ENCODE measurements around the gene SMARCE1.
"Not testable (repeated sequence)": the region's sequence is repeated elsewhere in the genome, so short reads cannot be mapped to it uniquely, and the experiment has no call there.

SMARCE1 gene

DNA sequence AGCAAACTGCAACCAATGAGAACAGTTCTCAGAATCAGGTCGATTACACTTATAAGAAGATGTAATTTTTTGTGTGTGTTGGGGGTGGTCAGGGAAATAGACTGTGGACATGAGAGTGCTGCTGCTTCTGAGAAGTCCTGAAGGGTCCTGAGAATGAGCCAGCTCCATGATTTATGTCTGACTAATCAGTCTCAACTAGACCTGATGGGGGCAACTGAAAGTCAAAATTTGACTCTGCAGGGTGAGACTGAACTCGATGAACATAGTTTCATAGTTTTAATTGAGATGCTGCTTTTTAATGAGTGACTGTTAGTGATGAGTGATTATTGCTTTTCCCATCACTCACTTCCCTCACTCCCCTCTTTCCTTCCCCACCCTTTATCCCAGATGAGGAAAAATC, 37.3 kb downstream of the SMARCE1 start:
- no peak for DNase-seq (ENCODE audit: low spot score)

DNA sequence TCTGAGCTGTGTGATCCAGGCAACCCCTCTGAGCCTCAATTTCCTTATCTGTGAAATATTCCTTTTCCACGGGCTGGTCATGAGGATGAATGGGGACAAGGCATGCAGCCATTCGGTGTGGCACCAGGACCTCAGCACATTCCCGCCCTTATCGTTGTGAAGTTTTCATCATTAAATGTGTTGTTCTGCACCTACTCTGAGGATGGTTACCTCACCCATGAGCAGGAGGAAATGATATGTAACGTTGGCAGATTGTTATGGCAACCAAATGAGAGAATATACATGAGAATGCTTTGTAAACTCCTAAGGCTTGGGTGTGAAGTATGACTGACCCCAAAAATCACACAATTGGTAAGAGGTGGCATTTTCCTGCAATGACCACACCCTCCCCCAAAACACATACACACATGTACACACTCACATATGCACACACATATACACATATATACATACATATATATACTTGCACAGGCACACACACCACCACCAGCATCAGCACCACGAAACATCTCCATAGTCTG, 39.5 kb downstream of the SMARCE1 start:
- DNase-seq (ENCODE audit: low spot score), result no peak

DNA sequence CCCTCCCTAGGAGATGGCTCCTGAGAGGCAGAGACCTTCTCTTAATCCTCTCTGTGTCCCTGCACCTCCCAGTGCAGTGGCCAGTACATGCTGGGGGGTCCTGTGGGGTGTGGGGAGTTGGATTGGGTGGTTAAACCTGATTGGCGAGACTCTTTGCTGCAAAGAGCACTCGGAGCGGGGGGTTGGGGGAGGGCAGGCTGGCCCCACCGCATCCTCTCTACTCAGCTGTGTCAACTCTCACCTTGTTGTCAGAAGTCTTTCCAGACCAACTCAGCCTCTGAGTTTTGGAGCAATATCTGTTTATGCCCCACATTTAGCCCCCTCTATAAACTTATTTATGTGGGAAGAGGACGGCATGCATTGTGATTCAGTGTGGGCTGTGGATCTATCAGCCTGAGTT, 40.0 kb downstream of the SMARCE1 start:
- DNase-seq (ENCODE audit: low spot score), result no peak

DNA sequence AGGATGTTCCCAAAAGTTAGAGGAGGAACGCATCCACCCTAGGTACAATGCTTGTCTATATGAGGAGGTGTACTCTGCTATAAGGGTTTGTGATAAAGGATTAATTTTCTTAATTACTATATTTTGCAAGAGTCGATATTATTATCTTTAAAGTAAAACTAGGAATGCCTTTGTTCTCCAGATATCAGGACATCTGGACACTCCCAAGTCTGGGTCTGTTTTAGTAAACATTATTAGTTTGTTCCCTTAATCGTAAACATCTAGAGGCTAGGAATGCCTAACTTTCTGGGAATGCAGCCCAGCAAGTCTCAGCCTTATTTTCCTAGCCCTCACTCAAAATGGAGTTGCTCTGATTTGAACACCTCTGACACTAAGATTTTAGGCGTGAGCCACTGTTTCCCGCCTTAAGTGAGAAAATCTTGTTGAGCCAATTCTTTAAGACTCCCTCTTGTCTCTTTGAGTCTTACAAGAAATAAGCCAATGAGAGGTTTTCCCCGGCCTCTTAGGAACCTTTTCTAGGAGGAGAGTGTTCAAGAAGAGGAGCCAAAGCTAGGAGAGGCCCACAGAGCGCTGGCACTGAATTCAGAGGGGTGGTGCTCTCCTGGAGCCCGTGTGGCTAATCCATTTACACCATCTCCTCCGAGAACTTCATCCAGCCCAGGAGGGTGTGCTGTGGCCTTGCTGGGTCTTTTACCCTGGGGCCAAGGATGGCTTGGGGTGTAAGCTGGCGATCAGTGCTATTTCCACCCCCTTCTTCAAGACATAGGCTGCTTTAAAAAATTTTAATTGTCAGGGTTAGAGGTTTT, 40.9 kb downstream of the SMARCE1 start:
- DNase-seq (ENCODE audit: low spot score), result no peak

DNA sequence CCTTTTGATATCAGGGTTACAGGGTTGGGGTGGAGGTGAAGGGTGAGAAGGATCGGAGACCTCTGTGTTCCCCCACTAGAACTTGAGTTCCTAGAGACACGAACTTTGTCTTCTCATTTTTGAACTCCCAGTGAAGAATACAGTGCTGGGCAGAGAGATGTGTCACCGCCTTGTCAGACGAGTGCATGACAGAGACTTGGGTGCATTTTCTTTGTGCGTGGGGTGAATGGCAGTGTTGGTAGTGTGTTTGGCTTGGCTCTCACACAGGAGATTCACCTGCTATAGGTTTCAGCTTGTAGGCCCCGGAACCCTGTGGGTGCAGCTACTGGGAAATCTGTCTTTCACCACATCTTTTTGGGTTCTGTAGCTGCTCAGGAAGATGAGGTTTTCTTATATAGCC, 42.3 kb downstream of the SMARCE1 start:
- DNase-seq (ENCODE audit: low spot score), result no peak

DNA sequence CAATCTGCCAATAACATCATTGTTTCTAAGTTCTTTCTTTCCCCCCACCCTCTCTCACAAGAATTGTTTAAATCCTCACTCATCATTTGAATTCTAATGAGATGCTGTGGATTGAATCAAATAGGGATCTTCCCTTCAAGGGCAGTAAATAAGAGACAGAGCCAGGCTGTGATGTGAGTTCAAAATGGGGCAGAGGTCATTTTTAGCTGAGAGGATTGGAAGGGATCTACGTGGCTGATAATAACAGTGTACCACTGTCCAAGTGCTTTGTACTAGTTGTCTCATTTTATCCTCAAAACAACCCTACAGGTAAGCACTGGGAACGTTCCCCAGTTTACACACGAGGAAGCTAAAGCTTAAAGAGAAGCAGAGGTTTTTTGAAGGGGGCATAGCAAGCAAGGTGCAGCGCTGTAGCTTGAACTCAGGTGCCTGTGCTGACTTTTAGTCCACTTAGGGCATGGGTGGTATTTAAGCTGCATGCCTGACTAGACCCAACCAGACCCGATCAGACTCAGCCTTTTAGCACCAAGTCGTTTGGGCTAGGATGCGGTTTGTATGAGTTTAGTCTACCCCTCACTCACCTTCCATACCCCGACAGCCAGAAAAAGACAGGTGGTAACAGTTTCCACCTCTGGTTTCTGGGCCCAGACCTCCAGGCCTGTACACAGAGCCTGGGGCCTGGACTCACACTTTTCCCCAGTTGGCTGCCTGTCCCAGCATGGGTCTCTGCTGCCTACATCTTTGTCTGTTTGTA, 43.1 kb downstream of the SMARCE1 start:
- DNase-seq (ENCODE audit: low spot score), result no peak

DNA sequence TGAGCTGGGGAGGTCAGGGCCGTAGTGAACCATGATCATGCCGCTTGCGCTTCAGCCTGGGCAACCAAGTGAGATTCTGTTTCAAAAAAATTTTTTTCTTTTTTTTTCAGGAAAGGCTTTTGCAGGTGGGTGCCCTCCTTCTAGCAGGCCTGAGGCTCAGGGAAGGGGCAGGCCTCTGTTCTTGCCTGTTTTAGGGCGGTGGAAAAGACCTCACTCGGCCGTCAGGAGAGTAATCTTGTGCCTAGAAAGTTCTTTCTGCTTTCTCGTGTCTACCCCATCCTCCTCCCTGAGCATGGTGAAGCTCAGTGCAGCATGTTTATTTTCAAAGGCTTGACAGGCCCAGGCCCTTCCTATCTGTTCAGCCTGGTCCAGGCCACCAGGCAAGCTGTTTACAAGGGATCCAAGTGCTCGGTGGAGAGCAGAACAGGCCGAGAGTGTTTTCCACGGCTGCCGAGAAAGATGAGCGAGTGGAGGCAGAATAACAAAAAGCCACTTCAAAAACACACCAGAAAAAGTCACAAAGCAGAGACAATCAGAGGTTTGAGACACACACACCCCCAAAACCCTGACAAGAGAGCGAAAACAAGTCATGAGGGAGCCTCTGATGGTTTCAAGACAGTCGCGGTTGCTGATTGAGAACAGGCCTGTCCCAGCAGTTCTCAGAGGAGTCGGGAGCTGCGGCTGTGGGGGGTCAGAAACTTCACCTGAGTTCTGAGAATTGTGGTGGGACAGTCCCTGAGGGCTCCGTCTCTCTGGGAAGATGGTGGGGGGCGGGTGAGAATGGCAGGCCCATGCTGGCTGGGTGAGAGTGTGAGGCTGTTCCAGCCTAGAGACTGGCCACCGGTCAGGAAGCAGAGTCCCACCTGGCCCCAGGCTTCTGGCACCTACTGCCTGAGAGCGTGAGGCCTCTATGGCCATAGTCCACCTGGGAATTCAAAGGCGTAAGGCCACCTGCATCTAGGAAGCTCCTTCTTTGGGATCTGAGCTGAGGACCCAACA, 44.9 kb downstream of the SMARCE1 start:
- DNase-seq (ENCODE audit: low spot score), result no peak

DNA sequence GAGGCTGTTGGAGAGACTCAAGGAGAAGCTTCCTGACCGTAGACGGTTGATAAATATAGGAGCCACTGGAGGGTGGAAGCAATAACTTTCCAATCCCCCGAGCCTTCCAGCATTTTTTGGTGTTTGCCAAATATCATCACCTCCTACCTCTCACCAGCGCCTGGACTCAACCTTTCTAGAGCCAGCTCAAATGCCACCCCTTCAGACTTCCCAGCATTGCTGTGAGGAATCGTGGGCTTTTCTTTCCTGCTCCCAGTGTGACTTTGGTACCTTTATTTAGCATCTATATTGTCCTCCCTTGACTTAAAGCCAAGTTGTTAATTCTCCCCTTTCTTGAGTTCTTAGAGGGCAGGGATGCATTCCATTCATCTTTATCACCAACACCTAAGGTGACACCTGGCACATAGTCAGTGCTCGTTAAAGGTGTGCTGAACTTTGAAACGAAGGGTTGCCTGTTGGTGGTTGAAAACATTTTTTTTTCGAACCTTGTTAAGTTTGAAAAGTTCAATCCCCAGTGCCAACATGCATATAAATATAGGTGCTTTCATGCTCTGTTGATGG, 47.1 kb downstream of the SMARCE1 start:
- no peak for DNase-seq (ENCODE audit: low spot score)

DNA sequence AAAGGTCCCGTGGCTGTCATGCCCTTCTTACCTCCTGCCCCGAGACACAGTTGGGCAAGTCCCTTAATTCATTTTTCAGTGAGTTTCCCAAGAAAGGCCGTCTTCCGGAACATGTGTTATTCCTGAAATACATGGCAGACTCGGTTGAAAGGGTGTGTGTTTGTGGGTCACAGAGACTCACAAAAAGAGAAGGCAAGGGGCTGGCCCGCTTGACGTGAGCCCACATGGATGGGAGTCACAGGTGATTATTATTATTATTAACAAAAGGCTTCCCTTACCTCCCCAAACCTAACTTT, 48.2 kb downstream of the SMARCE1 start:
- no peak for DNase-seq (ENCODE audit: low spot score)

DNA sequence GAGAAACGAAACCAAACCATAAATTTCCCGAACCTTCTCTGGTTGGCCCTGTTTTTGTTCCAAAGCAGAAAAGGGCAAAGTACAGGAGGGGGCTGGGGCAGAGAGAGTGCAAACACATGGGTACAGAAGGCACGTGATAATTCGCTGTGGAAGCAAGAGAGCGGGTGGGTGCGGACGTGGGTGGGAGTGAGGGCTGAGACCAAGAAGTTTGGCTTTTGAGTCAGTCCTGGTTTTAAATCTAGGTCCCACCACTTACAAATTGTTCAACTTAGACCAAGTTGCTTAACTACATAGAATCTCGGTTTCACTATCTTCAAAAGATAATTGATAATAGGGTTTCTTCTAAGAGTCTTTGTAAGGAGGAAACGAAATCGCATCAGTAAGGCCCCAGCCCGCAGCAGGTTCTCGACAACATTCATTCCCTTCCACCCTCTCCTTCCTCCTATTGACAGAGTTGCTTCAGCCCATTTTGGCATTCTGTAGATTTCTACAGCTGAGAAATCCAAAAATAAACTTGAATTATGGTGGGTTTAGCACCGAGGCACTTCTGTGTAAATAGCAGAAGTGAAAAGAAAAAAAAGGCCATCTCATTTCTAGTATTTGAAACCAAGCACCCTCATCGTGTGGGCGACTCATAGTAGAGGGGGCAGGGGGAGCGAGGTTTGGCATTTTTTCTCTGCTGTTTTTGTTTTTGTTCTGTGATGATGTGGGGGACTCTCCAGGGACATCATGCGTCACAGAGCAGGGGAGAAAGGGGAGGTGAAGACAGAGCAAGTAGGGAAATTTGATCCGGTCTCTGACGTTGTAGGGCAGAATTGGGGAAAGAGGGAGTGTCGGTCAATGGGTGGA, 48.8 kb downstream of the SMARCE1 start:
- peak; percentile 20 for DNase-seq (ENCODE audit: low spot score)

DNA sequence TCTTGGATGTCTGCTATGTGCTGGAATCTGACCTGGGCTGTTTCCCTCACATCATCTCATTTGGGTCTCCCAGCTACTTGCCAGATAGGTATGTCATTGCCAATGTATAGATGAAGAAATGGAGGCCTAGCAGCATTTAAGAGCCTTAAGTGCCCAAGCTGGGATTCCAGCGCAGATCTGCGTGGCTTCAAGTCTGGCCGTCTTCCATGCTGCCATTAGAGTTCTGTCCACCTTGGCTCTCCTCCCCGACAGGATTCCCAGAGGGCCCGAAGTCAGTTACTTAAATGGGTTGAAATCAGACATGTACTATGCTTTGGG, 49.4 kb downstream of the SMARCE1 start:
- DNase-seq (ENCODE audit: low spot score), result no peak

DNA sequence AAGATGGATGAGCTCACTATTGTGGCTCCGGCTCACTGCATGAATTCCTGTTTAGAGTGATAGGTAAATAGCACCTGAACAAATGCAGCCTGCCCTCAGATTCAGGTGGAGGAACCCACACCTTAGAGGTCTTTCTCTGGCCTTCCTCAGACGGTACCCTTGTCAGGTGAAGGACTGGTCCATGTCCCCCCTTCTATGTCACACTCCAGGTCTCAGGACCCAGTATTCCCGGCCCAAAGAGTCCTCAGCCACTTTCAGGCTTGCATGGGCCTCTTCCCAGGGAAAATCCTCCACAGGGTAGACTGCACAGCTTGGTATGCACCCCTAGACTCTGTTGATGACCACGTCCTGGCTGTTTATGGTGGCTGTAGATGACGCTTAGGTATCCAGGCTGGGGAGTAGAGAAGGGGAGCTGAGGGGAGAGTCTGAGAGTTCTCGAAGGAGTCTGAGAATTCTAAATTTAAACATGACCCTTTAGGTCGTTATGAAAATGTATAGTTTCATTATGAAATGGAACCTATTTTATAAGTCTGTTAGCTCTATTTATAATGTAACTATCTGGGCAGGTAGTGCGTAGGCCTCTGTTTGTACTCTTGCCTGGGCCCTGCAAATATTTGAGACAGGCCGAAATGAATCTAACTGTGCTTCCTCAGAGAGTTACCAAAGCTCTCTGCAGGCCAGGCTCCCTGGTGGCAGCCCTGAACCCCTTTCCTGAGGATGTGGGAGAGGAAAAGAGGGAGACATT, 49.9 kb downstream of the SMARCE1 start:
- DNase-seq (ENCODE audit: low spot score), result no peak

DNA sequence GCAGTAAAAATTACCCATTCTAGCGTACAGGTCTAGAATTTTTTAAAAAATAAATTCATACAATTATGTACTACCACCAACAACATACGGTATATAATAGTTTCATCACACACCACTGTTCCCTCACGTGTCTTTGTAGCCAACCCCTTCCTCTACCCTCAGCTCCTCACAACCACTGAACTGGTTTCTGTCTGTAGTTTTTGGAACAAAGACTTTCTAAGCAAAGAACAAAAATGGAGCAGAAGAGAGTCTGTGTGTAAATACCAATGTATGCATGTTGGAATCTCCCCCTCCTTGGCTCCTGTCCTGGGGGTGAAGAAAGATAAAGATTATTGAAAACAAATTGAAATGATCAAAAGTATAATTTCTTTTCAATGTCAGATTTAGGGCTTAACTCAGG, 50.5 kb downstream of the SMARCE1 start:
- DNase-seq (ENCODE audit: low spot score), result no peak

DNA sequence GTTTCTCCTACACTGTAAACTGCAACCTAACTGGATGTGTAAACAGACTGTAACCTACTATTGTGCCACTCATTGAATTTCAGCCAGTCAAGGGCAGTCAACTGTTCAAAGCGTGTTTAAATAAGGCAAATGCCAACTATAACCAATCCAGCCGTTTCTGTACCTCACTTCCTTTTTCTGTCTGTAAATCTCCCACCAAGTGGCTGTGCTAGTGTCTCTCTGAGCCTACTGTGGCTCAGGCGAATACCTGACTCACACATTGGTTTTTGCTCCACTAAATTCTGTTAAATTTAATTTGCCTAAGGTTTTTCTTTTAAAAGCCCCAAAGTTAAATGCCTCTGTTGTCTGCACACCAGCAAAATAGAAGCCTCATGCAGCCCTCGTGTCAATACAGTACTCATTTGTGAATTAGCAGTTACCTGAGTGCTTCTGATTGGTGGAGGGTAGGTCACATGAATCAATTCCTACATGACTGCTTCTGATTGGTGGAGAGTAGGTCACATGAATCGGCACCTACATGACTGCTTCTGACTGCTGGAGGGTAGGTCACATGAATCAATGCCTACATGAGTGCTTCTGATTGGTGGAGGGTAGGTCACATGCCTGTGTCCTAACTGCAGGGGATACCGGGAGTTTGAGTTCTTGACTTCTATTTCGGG, 51.2 kb downstream of the SMARCE1 start:
- DNase-seq (ENCODE audit: low spot score), result no peak

DNA sequence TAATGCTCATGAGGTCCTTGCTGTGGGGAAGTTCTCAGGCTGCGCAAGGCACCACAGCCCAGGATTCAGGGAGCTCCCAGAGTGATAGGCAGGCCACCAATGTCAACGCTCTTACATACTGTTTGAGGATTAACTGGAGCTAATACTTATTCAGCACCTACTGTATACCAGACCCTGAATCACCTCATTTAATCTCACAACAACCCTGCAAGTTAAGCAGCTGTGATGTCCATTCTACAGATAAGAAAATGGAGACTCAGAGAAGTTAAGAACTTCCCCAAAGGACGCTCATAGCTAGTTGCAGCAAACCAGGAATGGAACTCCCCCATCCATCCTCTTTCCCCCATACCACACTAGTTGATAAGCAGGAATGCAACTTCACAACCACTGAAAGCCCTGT, 56.9 kb downstream of the SMARCE1 start:
- no peak for DNase-seq (ENCODE audit: low spot score)

DNA sequence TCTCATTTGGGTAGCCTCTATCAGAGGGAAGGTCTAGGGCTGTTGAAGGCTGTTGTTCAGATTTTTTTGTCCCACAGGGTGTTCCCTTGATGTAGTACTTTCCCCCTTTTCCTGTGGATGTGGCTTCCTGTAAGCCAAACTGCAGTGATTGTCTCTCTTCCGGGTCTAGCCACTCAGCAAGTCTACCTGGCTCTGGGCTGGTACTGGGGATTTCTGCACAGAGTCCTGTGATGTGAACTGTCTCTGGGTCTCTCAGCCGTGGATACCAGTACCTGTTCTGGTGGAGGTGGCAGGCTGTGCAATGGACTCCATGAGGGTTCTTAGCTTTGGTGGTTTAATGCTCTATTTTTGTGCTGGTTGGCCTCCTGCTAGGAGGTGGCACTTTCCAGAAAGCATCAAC, 59.1 kb downstream of the SMARCE1 start:
- DNase-seq (ENCODE audit: low spot score), result no peak

DNA sequence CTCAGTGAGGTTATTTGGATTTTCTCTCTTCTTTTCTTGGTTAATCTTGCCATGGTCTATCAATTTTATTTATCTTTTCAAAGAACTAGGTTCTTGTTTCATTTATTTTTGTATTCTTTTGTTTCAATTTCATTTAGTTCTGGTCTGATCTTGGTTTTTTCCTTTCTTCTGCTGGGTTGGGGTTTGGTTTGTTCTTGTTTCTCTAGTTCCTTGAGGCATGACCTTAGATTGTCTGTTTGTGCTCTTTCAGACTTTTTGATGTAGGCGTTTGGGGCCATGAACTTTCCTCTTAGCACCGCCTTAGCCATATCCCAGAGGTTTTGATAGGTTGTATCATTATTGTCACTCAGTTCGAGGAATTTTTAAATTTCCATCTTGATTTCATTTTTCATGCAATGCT, 61.4 kb downstream of the SMARCE1 start:
- not testable (repeated sequence) for DNase-seq (ENCODE audit: low spot score)

DNA sequence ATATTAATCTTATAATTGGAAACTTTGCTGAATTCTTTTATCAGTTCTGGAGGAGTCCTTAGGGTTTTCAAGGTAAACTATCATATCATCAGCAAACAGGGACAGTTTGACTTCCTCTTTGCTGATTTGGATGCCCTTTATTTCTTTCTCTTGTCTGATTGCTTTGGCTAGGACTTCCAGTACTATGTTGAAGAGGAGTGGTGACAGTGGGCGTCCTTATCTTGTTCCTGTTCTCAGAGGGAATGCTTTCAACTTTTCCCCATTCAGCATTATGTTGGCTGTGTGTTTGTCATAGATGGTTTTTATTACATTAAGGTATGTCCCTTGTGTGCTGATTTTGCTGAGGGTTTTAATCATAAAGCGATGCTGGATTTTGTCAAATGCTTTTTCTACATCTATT, 62.7 kb downstream of the SMARCE1 start:
- DNase-seq (ENCODE audit: low spot score), result not testable (repeated sequence)

DNA sequence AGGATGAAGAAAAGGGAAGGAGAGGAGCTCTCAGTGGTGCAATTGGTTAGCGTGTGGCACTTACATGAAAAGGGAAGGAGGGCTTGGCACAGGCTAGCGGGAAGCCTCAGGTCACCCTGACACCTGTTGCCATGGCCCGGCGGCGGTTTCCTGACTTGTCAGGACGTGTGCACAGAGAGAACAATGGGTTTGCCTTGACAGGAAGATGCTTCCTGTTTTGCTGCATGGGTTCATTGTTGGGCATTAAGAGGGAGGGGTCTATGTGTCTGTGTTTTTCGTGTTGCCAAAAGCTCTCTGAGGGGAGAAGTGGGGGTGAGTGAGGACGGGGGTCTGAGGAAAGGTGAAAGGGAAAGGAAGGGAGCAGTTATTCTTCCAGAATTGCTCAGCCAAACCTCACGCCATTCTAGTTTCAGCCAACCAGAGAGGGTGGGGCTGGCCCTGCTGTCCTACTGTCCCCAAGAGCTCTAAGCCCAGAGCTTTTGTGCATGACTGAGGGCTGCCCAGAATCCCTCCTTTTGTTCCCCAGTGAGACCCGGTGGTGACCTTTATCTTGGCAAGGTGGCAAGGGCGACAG, 65.2 kb downstream of the SMARCE1 start:
- no peak for DNase-seq (ENCODE audit: low spot score)

DNA sequence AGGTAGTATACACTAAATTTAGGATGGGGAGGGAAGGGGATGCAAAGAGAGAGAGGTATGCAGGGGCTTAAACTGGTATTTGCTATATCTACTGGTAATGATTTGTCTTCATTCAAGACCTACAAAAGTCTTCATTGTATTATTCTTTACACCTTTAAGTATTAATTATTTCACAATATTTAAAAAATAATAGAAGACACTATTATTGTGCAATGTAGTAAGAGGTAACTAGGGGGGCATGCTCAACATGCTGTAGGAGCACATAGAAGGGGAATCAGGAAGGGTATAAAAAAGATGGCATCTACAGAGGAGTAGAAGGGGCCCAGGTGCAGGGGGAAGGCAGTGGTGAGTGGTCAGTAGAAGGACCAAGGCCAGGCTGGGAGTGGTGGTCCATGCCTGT, 67.5 kb downstream of the SMARCE1 start:
- DNase-seq (ENCODE audit: low spot score), result no peak

Measured in Ammon's horn (tissue), 1 donor.